IgD-negative memory B cell (primary cell): ENCODE measurements around the gene STRIP1. TPM values are rescaled to one million over a fixed set of nuclear protein-coding genes. Genes with fewer than 3 reads are reported as not detected.

Source experiments
- H3K27ac Mint-ChIP-seq, 3 donors: one replicate each; pipeline ENCODE4 v1.8.0; 2020 to 2022; ENCODE audit warnings: mild to moderate bottlenecking in 3 of 3, mixed read lengths in 3 of 3, moderate library complexity in 1 of 3
- H3K27me3 Mint-ChIP-seq: one replicate; pipeline ENCODE4 v1.8.0; 2021; ENCODE audit warnings: mixed read lengths
- H3K36me3 Mint-ChIP-seq: one replicate; pipeline ENCODE4 v1.8.0; 2020; ENCODE audit warnings: mild to moderate bottlenecking, mixed read lengths
- H3K4me1 Mint-ChIP-seq, 3 donors: one replicate each; pipeline ENCODE4 v1.8.0; 2020 to 2022; ENCODE audit warnings: mixed read lengths in 3 of 3, mild to moderate bottlenecking in 1 of 3
- H3K4me3 Mint-ChIP-seq, 4 donors: one replicate each; pipeline ENCODE4 v1.8.0; 2020 to 2022; ENCODE audit warnings: mild to moderate bottlenecking in 4 of 4, mixed read lengths in 4 of 4, moderate library complexity in 3 of 4
- H3K9me3 Mint-ChIP-seq, 3 donors: one replicate each; pipeline ENCODE4 v1.8.0; 2020 to 2021; ENCODE audit warnings: mixed read lengths in 3 of 3, mild to moderate bottlenecking in 1 of 3
- polyA plus RNA-seq: library from polyadenylated mRNA; unstranded; fragments of 300-500 nt; fragmentation: Illumina TruSeq; gene quantifications from one replicate; pipeline ENCODE4 v1.2.3, GENCODE V29; 2021

Gene STRIP1
- polyA plus RNA-seq, 1 donor from 2014 or later, result 22.5 TPM

GRCh38 chr1:110097507-110098221 is 63.2 kb downstream of the STRIP1 start:
- H3K9me3 Mint-ChIP-seq, result no peaks in the 10 kb centered on the region
- H3K27ac Mint-ChIP-seq, result no peak overlapping the region
- peaks cover 3 to 6% (median 3%) of the 10 kb centered on the region in 3 donors for H3K4me1 Mint-ChIP-seq
- H3K27me3 Mint-ChIP-seq, result peaks cover 5% of the 10 kb centered on the region
- H3K4me3 Mint-ChIP-seq, result peak overlapping the region in 1 of 4 donors; percentile 23
- no peaks in the 10 kb centered on the region for H3K36me3 Mint-ChIP-seq

DNA sequence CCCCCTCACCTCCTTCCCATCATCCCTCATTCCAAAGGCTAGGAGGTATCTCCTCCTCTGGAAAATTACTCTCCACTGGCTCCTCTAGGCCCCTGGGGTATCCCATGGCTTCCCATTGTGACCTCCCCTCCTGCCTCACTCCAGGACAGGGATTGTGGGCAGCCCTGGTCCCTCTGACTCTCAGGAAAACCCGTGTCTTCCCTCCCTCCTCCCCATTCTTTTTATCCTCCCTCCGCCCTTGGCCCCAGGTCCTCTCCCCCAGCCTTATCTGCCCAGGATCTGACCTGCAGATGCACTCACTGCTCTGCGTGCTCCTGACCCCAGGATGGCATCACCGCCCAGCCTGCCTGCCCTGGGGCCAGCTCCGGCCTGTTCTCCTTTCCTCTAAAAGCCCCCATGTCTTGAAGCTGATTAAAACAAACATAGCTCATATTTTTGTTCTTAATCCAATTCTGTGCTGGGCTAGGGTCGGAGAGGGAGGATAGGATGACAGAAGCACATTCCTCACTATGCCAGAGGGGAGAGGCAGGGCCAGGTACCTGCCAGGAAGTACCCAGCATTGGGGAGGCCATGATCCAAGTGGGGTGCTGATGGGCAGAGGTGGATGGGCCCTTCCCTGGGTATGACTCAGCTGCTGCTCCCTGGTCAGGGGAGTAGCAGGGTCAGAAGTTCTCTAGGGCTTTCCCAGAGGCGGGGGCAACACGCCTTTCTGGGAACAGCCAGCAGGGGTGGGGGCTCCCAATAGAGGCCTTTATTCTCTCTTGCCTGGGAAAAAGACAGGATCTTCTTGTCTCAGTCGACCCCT is 64.0 kb downstream of the STRIP1 start:
- Mint-ChIP-seq H3K4me3 (no peak overlapping the region), H3K9me3 (no peaks in the 10 kb centered on the region), H3K27ac (no peak overlapping the region), H3K27me3 (peaks cover 5% of the 10 kb centered on the region), H3K36me3 (no peaks in the 10 kb centered on the region), H3K4me1 (peaks cover 3 to 6% (median 5%) of the 10 kb centered on the region in 3 donors)

- no peak overlapping the region for H3K27ac Mint-ChIP-seq
- no peaks in the 10 kb centered on the region for H3K9me3 Mint-ChIP-seq
Observed at GRCh38 chr1:110100335-110100734, 65.9 kb downstream of the STRIP1 start.

DNA sequence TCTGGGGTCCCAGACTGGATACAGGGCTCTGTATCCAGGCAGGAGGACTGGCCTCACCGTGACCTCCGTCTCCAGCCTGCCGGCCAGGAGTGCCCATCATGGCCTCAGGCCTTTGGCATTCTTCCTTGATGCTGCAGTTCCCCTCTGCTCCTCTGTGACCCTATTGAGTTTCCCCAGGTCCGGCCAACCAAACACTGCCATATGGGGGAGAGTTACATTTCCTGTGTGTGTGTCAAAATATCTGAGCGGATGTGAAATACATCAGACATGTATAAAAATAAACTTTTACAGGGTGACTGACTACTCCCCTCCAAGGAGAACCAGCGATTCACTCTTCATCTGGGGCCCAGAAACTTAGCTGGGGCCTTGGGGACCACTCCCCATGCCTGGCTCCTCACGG is 67.7 kb downstream of the STRIP1 start:
- Mint-ChIP-seq H3K36me3 (no peaks in the 10 kb centered on the region), H3K9me3 (no peaks in the 10 kb centered on the region), H3K4me1 (peaks cover 4 to 6% (median 5%) of the 10 kb centered on the region in 3 donors), H3K4me3 (no peak overlapping the region), H3K27ac (peak overlapping the region in 1 of 3 donors; percentile 41), H3K27me3 (no peaks in the 10 kb centered on the region)

More at GRCh38 chr1:110100335-110100734, 65.9 kb downstream of the STRIP1 start:
- Mint-ChIP-seq H3K27me3 (no peaks in the 10 kb centered on the region), H3K4me3 (no peak overlapping the region), H3K36me3 (no peaks in the 10 kb centered on the region), H3K4me1 (peaks cover 4 to 6% (median 5%) of the 10 kb centered on the region in 3 donors)

Other genes with a start within 250 kb of the STRIP1 start
- 0.18 TPM for gene CSF1, start 123.8 kb upstream of the STRIP1 start, polyA plus RNA-seq
- gene AHCYL1, start 49.9 kb upstream of the STRIP1 start, polyA plus RNA-seq, result 42.5 TPM
- gene ALX3, start 36.0 kb downstream of the STRIP1 start, polyA plus RNA-seq, result not detected
- not detected for gene UBL4B, start 77.8 kb downstream of the STRIP1 start, polyA plus RNA-seq
- gene SLC6A17, start 115.9 kb downstream of the STRIP1 start, polyA plus RNA-seq, result not detected
- gene KCNC4, start 175.7 kb downstream of the STRIP1 start, polyA plus RNA-seq, result 1.8 TPM